GM19238 (cell line): Measurements from ENCODE around the gene TMEM107.
"Not testable (repeated sequence)": the region's sequence is repeated elsewhere in the genome, so short reads cannot be mapped to it uniquely, and the experiment has no call there.

Source experiments
- DNase-seq: peaks from one replicate; pipeline ENCODE4 v3.0.0; 2011; ENCODE audit warnings: low spot score; ENCODE audit not compliant: insufficient read length

Gene TMEM107

GRCh38 chr17:8189711-8190477 is 13.7 kb upstream of the TMEM107 start, which contains the start of gene BORCS6:
TSS of gene BORCS6 (minus strand) at chr17:8190180. CDS start at chr17:8190140, 40 bp downstream.
- DNase-seq, result peak; percentile 80

GRCh38 chr17:8189041-8189710 is 13.0 kb upstream of the TMEM107 start:
- DNase-seq, result no peak

GRCh38 chr17:8188263-8188839 is 12.2 kb upstream of the TMEM107 start:
- no peak for DNase-seq

GRCh38 chr17:8187517-8188262 is 11.5 kb upstream of the TMEM107 start:
- no peak for DNase-seq

- DNase-seq, result no peak
These were observed 10.8 kb upstream of the TMEM107 start for GRCh38 chr17:8186787-8187516.

- no peak for DNase-seq
These were observed 10.2 kb upstream of the TMEM107 start for GRCh38 chr17:8186446-8186786.

GRCh38 chr17:8185582-8186445 is 9.6 kb upstream of the TMEM107 start:
- no peak for DNase-seq

- DNase-seq, result no peak
These were observed 985 bp upstream of the TMEM107 start for GRCh38 chr17:8176998-8177731.

- DNase-seq, result no peak
These were observed 384 bp downstream of the TMEM107 start for GRCh38 chr17:8175795-8176196.

- no peak for DNase-seq
These were observed 2.3 kb downstream of the TMEM107 start for GRCh38 chr17:8173871-8174322.

GRCh38 chr17:8173056-8173870 is 2.9 kb downstream of the TMEM107 start:
- no peak for DNase-seq

- not testable (repeated sequence) for DNase-seq
These were observed 6.0 kb downstream of the TMEM107 start for GRCh38 chr17:8170186-8170585.

GRCh38 chr17:8167526-8167925 is 8.7 kb downstream of the TMEM107 start:
- DNase-seq, result no peak

- DNase-seq, result no peak
These were observed 9.4 kb downstream of the TMEM107 start for GRCh38 chr17:8166731-8167130.

- DNase-seq, result no peak
These were observed 11.4 kb downstream of the TMEM107 start for GRCh38 chr17:8164815-8165131.

GRCh38 chr17:8163978-8164814 is 12.0 kb downstream of the TMEM107 start:
- no peak for DNase-seq

GRCh38 chr17:8162997-8163977 is 12.9 kb downstream of the TMEM107 start:
- DNase-seq, result no peak
